A673 (cell line): ENCODE data around the gene GNA14.

Source experiments
- EZH2 ChIP-seq: fragments of 200-600 bp; sonication (generic); IDR thresholded peaks from 2 replicates; pipeline ENCODE4 v1.6.1; 2017; ENCODE audit warnings: borderline replicate concordance, low read depth, mild to moderate bottlenecking, mixed read lengths, antibody characterized with exemption, low read length; ENCODE audit not compliant: poor library complexity, severe bottlenecking
- TF ChIP-seq, protein P1 (sequence below): fragments of 300-800, 200-600 bp; sonication (generic); conservative IDR thresholded peaks from 2 replicates; pipeline ENCODE4 v1.5.1; 2017; ENCODE audit warnings: low read depth, mild to moderate bottlenecking, antibody characterized with exemption, low read length, moderate library complexity, mixed read lengths

DNA sequence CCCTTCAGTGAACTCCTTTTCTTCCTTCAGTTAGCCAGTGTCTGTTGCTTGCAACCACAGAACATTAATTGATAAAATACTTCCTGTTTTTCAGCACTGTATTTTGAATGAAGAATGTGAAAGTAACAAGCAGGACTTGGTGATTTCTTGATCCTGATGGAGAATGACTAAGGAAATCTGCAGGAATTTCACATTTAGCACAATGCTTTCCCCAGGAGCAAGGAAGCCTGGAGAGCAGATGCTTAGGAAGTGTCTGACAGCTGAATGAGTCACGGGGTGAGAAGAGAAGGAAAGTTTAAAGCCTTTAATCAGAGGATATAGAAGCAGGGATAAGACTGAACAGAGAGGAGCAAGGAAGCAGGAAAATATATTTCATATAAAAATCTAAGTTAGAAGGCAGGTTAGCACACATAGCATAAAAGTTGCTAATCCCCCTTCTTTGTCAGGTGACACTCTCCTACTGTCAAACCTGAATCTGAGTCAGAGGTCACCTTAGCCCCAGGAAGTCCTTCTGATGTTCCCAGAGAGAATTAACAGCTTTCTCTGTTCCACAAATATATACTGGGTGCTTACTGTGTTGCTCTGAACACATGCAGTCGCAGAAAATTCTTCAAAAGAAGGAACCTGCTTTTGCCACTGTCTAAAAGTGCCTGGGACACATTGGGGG, 59.7 kb downstream of the GNA14 start:
- TF ChIP-seq, protein P1, sequence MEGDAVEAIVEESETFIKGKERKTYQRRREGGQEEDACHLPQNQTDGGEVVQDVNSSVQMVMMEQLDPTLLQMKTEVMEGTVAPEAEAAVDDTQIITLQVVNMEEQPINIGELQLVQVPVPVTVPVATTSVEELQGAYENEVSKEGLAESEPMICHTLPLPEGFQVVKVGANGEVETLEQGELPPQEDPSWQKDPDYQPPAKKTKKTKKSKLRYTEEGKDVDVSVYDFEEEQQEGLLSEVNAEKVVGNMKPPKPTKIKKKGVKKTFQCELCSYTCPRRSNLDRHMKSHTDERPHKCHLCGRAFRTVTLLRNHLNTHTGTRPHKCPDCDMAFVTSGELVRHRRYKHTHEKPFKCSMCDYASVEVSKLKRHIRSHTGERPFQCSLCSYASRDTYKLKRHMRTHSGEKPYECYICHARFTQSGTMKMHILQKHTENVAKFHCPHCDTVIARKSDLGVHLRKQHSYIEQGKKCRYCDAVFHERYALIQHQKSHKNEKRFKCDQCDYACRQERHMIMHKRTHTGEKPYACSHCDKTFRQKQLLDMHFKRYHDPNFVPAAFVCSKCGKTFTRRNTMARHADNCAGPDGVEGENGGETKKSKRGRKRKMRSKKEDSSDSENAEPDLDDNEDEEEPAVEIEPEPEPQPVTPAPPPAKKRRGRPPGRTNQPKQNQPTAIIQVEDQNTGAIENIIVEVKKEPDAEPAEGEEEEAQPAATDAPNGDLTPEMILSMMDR = no peak
- no peak for TF ChIP-seq EZH2
